ENCODE data around the gene APOC3. TPM values are rescaled to one million over a fixed set of nuclear protein-coding genes. Genes with fewer than 3 reads are reported as not detected.
"Not testable (repeated sequence)": the region's sequence is repeated elsewhere in the genome, so short reads cannot be mapped to it uniquely, and the experiment has no call there.

The APOC3 gene
- polyA plus RNA-seq, 4 donors: 3.7 to 11.1 (median 8.4) TPM

- not testable (repeated sequence) for DNase-seq (ENCODE audit: low read depth in 4 of 4, low spot score in 3 of 4)
These were observed 28.0 kb upstream of the APOC3 start for GRCh38 chr11:116801662-116802061.

- DNase-seq (ENCODE audit: low read depth in 4 of 4, low spot score in 3 of 4): no peak
These were observed 25.7 kb upstream of the APOC3 start for GRCh38 chr11:116804001-116804400.

GRCh38 chr11:116807601-116808261 is 22.0 kb upstream of the APOC3 start:
- DNase-seq (ENCODE audit: low read depth in 4 of 4, low spot score in 3 of 4): no peak

- DNase-seq (ENCODE audit: low read depth in 4 of 4, low spot score in 3 of 4): no peak
These were observed 21.2 kb upstream of the APOC3 start for GRCh38 chr11:116808262-116809175.

GRCh38 chr11:116811194-116811593 is 18.5 kb upstream of the APOC3 start:
- DNase-seq (ENCODE audit: low read depth in 4 of 4, low spot score in 3 of 4): no peak

GRCh38 chr11:116812109-116812508 is 17.6 kb upstream of the APOC3 start:
- no peak for DNase-seq (ENCODE audit: low read depth in 4 of 4, low spot score in 3 of 4)

GRCh38 chr11:116813170-116813569 is 16.5 kb upstream of the APOC3 start:
- no peak for DNase-seq (ENCODE audit: low read depth in 4 of 4, low spot score in 3 of 4)

- DNase-seq (ENCODE audit: low read depth in 4 of 4, low spot score in 3 of 4): no peak
These were observed 15.8 kb upstream of the APOC3 start for GRCh38 chr11:116813781-116814471.

GRCh38 chr11:116814502-116814901 is 15.2 kb upstream of the APOC3 start:
- DNase-seq (ENCODE audit: low read depth in 4 of 4, low spot score in 3 of 4): no peak

GRCh38 chr11:116819049-116819448 is 10.7 kb upstream of the APOC3 start:
- DNase-seq (ENCODE audit: low read depth in 4 of 4, low spot score in 3 of 4): no peak

GRCh38 chr11:116821050-116821918 is 8.4 kb upstream of the APOC3 start:
- DNase-seq (ENCODE audit: low read depth in 4 of 4, low spot score in 3 of 4): no peak

- DNase-seq (ENCODE audit: low read depth in 4 of 4, low spot score in 3 of 4): no peak
These were observed 7.1 kb upstream of the APOC3 start for GRCh38 chr11:116822575-116822974.

- DNase-seq (ENCODE audit: low read depth in 4 of 4, low spot score in 3 of 4): no peak
These were observed 6.5 kb upstream of the APOC3 start, which contains the start of gene APOA4 for GRCh38 chr11:116823031-116823843. TSS of gene APOA4 (minus strand) at chr11:116823304. CDS start at chr11:116823191, 113 bp downstream.

- DNase-seq (ENCODE audit: low read depth in 4 of 4, low spot score in 3 of 4): no peak
These were observed 4.3 kb upstream of the APOC3 start for GRCh38 chr11:116825434-116825833.

- DNase-seq (ENCODE audit: low read depth in 4 of 4, low spot score in 3 of 4): no peak
These were observed 3.6 kb upstream of the APOC3 start for GRCh38 chr11:116825854-116826750.

- DNase-seq (ENCODE audit: low read depth in 4 of 4, low spot score in 3 of 4): no peak
These were observed 2.8 kb upstream of the APOC3 start for GRCh38 chr11:116826751-116827431.

GRCh38 chr11:116827461-116827860 is 2.2 kb upstream of the APOC3 start:
- DNase-seq (ENCODE audit: low read depth in 4 of 4, low spot score in 3 of 4): no peak

All from right renal pelvis (tissue), 4 donors.